ENCODE results near the gene GLA.
A peak's percentile ranks its signal among the peaks of the same experiment; 100 is the strongest.

Gene GLA

GRCh38 chrX:101348452-101349192 lies 59.1 kb downstream of the GLA start, which contains the start of gene TIMM8A:
Gene TIMM8A, minus strand, starts transcription at chrX:101348742. Its CDS starts 78 bp downstream, at chrX:101348664.
- DNase-seq, result peak; percentile 63

GRCh38 chrX:101347859-101348451 lies 59.8 kb downstream of the GLA start:
- DNase-seq, result no peak
